DMS 273 (cell line): ENCODE measurements around the gene ESRP2.

ENCODE experiments used
- DNase-seq: peaks from one replicate; lab custom pipeline; 2025; ENCODE audit not compliant: unreplicated experiment; lab: John Stamatoyannopoulos, UW

Gene ESRP2

DNA sequence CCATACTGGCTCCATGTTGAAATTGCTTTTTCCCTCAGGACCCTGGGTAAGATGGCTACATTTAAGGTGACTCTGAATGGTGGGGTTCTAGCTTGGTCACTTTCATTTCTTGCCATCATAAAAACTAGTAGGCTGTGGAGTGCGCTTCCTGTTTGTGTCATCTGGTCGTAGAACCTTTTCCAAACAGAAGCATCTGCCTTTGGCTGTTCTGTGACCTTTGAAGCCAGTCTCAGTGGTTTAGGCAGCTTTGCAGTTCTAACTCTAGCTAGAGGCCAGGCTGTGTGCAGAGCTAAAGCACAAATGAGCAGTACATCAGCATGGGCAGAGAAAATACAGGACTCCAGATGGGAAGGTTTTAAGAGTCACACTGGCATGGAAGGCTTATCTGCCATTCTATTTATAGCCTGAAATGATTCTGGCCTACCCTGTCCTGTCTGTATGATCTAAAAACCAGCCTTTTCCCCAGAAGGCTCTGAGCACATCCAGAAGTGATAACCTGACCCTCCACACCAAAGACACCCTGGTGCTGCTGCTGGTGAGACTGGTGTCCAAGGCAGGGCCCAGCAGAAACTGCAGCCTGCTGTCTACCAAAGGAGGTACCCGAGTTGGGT is 8.6 kb downstream of the ESRP2 start:
- DNase-seq = peak; percentile 62

DNA sequence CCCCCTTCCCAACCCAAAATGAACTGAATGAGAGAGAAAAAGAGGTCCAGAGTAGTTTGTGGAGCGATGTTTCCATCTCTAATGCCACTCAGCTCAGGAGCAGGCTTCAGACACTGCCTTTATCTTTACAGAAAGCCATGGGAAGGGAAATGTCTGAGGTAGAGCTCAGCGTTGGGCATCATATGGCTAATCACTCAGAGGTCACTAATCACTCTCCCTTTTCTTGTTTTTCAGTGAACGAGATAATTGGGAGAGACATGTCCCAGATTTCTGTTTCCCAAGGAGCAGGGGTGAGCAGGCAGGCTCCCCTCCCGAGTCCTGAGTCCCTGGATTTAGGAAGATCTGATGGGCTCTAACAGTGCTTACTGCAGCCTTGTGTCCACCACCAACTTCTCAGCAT is 9.8 kb downstream of the ESRP2 start:
- no peak for DNase-seq

DNA sequence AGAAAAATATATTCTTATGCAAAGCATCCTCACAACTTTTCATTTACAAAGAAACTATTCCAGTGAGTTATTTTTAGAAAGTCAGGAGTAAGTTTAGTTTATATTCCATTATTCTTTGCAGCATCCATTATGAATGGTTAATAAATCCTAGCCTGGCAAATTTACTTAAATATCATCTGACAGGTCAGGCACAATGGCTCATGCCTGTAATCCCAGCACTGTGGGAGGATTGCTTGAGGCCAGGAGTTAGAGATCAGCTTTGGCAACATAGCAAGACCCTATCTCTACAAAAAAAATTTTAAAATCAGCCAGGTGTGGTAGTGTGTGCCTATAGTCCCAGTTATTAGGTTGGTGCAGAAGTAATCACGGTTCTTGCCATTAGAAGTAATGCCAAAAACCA is 12.9 kb downstream of the ESRP2 start:
- DNase-seq = no peak

DNA sequence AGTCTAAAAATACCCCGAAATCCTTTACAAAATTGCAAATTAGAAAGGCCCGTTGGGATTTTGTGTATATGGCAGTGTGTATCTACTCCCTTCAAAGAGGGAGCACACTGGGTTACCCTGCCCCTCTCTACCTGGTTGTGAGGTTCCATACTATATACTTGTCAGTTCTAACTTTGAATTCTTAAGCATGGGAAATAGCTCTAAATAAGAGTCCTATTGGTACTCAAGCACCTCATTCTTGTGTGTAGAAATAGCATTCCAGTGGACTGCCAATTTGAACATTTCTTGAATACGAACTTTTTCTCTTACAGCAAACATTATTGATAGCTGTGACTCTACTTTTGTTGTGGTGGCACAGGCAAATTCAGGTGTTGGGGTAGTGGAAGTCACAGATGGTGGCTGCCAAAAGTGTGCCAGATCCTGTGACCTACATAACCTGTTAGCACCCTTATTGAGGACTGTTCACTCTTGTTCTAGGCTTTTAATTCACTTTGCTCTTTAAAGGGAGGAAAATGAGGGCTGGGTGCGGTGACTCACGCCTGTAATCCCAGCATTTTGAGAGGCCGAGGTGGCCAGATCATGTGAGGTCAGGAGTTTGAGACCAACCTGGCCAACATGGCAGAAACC is 16.1 kb downstream of the ESRP2 start:
- DNase-seq = no peak

DNA sequence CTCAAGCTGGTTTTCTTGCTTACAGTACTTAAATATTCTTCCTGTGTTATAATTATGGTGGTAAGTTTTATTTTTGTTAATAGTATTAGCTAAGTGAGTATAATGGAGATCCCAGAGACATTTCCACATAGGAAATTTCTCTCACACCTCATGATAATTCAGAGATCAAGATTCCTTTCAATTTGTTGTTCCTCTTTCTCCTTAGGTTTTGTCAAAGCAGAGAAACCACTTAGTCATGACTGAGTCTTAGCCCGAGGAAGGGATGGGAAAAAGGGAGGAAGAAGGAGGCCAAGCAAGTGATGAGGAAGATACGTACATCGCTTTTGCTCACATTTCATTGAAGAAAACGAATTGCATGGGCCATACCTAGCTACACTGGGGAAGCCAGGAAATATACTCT is 18.4 kb downstream of the ESRP2 start:
- DNase-seq = no peak

DNA sequence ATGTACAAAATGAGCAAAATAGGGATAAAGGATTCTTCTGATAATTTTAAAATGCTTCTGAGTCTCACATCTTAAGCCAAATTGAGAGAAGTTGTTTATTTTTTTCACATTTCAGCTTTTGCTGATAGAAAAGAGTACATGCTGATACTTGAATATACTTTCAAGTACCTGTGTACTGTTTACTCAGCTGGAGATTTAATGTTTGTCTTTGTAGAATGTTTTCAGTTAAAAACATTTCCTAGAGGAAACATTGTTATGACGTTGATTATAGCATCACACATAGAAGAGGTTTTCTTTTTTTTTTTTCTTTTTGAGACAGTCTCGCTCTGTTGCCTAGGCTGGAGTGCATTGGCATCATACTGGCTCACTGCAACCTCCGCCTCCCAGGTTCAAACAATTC is 19.7 kb downstream of the ESRP2 start:
- no peak for DNase-seq

DNA sequence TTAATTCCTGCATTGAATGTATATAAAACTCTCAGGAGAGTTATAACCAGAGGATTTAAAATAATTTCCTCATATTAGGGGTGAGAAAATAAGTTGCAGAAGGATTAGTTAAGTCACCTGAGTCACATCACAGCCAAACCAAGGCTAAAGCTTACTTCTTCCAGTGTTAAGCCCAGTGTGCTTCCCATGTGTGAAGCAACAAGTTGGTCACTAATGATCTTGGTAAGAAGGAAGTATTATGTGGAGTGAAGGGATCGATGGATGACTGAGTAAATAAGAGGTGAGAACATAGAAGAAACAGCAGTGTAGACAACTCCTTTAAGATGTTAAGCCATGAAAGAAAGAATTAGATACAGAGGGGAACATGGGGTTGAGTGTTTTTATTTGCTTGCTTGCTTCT is 20.6 kb downstream of the ESRP2 start:
- no peak for DNase-seq

DNA sequence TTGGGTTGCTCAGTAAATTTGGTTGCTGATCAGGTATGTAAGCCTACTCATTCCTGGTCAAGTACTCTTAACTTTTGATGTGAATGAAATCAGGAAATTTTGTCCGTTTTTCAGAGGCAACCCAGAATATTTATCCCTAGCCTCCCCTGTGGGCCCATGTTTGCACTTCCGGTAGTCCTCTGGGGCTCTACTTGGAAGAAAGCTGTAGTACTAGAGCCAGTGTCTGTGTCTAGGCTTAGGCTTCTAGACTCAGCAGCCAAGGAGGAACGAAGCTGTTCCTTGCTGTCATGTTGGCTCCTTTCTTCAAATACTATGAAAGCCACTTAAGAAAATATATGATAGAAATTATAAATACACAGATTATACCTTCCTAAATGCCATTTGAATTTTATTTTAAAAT is 21.2 kb downstream of the ESRP2 start:
- DNase-seq = no peak

DNA sequence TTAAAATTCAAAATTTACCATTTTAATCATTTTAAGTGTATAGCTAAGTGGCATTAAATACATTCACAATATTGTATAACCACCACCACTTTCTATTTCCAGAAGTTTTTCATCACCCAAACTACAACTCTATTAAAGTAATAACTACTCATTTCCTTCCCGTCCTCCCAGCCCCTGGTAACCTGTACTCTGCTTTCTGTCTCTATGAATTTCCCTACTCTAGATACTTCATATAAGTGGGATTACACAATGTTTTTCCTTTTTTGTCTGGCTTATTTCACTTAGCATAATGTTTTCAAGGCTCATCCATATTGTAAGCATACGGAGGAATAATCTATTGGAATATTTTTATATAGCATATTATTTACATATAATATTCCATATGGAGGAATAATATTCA is 29.7 kb downstream of the ESRP2 start:
- DNase-seq = no peak

DNA sequence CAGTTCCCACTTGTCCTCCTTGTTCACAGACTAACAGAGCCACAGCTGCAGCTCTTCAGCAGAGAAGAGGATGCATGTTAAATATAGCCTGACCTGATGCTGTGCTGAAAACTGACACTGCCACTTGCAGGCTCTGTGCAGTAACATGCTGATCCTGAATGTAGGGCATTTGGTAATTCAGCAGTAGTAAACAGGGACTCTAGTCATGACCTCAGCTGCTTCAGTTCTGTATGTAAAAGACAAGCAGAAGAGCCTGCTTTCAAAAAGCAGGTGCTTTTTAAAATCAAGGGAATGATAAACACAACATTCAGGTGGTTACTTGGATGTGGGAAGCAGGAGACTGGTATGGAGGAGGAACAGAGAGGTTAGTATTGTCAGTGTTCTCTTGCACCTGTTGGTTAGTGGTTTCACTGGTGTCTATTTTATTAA is 33.8 kb downstream of the ESRP2 start:
- DNase-seq = peak; percentile 36

DNA sequence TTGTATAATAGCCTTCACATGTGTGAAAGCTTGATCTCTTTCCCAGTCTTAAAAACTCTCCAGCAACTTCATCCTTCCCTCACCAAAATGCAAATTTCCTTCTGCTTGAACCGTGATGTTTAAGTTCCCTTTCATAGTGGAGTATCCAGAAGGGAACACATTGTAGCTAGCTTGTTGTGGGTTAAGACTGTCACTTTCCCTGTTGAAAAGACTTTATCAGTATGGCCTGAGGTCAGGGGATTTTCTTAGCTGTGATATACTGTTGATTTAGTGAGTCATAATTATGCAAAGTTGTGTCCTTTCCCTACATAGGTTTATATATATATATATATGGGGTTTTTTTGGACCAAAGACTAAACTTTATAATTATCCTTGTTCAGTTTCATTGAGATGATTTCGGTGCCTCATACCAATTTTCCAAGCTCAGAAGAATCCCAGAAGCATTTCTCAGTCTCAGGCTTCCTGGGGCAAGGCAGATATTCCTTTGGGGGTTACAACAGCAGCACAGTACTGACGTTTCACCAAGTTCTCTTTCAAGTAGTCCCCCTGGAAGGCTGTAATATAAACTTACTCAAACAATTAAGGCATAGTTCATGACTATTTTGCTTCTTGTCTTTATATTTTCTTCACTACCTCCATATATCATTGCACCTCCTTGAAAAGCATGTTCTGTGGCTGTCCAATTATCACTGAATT is 35.7 kb downstream of the ESRP2 start:
- no peak for DNase-seq

DNA sequence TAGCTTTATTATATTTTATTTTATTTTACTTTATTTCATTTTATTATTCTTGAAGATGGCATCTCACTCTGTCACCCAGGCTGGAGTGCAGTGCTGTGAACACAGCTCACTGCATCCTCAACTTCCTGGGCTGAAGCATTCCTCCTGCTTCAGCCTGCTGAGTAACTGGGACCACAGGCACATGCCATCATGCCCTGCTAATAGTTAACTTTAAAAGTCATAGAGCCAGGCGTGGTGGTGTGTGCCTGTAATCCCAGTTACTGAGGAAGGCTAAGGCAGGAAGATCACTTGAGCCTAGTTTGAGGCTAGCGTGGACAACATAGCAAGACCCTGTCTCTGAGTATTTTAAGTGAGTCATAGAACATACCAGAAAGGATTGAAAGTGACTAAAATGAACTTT is 38.7 kb downstream of the ESRP2 start:
- no peak for DNase-seq

DNA sequence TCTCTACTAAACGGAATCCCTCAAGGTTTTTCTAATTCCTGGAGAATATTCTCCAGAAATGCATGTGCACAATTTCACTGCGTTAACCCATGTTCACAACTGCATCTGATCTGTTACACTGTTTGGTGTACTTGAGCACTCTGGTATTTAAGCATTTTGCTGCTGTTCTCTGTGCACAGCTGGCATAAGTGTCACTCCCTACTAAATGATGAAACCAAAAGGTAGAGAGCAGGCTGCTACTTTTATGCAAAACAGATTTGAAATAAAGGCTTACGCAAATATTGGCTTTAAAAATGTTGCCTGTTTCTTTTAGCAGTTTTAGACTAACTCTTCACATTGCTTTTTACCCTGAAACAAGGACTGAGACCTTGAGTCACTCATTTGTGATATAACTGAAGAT is 41.7 kb downstream of the ESRP2 start:
- no peak for DNase-seq

DNA sequence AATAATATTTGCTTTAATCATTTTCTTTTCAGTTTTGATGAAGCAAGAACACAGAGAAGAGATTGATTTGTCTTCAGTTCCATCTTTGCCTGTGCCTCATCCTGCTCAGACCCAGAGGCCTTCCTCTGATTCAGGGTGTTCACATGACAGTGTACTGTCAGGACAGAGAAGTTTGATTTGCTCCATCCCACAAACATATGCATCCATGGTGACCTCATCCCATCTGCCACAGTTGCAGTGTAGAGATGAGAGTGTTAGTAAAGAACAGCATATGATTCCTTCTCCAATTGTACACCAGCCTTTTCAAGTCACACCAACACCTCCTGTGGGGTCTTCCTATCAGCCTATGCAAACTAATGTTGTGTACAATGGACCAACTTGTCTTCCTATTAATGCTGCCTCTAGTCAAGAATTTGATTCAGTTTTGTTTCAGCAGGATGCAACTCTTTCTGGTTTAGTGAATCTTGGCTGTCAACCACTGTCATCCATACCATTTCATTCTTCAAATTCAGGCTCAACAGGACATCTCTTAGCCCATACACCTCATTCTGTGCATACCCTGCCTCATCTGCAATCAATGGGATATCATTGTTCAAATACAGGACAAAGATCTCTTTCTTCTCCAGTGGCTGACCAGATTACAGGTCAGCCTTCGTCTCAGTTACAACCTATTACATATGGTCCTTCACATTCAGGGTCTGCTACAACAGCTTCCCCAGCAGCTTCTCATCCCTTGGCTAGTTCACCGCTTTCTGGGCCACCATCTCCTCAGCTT is 45.0 kb downstream of the ESRP2 start:
- DNase-seq = peak; percentile 41

DNA sequence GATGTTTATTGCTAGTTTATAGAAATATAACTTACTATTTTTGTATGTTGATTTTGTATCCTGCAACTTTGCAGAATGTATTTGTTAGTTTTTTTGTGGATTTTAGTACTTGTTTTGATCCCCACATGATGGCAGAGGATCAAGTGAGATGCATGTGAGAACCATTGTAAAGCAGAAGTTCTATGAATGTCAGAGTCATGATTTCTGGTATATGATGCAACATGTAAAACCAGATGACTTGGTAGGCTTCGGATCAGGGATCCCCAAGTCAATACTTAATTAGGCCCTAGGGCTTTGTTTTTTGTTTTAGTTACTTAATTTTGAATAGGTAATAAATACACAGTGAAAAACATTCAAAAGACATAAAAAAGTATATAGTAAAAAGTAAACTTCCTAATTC is 45.8 kb downstream of the ESRP2 start:
- DNase-seq = no peak

DNA sequence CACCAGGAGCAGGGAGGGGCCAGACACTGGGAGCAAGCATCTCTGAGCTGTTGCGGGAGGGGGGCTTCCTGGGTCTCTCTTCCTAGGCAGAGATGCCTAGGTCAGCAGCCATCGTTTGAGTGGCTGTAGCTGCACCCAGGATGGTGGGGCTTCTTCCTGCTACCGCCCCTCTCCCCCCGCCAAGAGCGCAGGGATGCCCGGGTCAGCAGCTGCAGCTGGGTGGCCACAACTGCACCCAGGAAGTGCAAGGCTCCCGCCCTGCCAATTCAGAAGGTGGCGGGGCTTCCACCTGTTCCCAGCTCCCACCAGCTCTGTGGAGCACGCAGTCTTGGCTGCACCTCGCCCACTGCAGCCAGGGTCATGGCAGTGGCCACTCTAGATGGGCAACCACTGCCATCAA is 47.8 kb downstream of the ESRP2 start:
- DNase-seq = no peak

DNA sequence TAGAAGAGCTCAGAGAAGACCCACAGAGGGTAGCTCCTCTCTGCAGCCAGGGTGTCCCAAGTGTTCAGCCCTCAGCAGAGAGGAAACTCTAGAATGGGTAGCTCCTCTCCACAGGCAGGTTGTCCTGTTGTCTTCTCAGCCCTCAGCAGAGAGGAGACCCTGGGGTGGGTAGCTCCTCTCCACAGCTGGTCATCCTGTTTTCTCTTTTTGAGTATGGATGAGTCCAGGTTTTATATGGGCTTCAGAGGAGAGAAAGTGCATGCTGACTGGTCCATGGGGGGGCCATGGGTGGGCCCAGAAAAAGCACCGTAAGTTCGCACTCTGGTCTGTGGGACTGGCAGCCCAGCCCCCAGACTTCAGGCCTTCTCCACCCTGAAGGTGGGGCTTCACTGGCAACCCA is 48.4 kb downstream of the ESRP2 start:
- DNase-seq = no peak

DNA sequence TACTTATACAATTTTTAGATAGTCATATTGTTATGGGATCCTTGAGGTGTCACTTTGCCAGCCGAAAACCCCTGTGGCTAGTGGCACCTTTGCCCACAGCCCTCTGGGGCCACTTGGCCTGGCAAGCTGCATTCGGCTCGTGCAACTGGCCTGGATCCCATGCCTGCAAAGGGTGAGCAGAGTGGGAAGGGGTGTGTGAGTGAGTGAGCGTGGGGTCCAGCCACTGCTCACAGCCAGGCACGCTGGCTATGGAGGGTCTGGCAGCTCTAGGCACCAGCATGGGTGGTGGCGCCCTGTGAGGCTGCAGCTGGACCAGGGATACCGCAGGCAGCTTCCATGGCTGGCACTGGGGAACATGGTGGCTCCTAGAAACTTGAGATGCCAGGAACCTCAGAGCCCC is 49.0 kb downstream of the ESRP2 start:
- no peak for DNase-seq

DNA sequence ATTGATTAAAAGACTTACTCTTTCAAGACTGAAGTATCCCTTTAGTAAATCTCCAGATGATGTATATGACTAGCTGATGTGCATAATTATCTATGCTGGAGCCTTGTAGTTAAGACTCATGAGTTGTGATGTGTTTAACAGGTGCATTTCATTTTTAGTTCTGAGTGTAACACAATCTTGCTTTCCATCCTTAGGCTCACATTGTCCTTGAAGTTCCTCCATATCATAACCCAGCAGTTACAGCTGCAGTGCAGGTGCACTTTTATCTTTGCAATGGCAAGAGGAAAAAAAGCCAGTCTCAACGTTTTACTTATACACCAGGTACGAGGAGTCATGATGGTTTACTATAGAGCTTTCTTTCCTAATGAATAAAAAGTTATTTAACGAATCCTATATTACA is 52.9 kb downstream of the ESRP2 start:
- DNase-seq = no peak

DNA sequence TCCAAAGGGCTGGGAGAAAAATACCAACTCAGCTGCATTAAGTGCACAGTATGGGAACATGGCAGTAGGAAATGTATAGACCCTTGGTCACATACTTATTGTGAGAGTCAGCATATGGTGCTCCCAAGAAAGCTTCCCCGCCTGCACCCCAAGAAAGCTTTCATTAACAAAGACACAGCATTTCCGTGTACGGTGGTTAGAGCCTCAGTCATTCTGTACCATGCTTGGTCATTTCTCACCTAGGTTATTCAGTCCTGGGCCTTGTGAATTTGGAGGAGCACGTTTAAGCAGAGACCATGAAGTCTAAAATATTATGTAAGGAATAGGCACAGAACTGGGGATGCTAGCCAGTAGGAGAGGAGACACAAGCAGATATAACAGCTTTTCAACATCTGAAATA is 56.1 kb downstream of the ESRP2 start:
- no peak for DNase-seq

DNA sequence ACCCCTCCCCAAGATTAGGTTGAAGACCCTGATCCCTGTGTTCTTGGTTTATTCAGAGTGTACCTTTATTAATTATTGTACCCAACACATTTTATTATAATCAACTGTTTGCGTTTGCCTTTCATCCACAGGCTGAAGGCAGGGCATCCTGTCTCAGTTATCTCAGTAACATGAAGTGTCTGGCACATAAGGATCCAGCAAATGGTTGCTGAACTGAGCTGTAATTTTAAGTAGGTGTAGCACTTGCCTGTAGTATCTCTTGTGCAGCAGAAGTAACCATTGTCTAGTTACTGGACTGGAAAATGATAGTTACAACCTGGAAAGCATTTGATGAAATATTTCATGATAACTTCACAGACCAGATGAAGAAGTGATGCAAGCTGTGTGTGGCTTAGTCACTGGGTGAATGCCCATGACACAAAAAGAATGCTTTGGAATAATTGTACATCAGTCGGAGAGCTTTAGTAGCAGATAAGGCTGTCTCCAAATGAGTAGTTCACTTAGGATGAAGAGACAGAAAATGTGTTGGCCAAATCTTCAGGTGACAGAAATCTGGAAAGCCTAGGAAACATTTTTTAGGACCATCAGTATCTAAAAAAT is 56.6 kb downstream of the ESRP2 start:
- DNase-seq = no peak
